ENCODE results near the gene SIPA1.
A peak's percentile ranks its signal among the peaks of the same experiment; 100 is the strongest.
"Not testable (repeated sequence)": the region's sequence is repeated elsewhere in the genome, so short reads cannot be mapped to it uniquely, and the experiment has no call there.

SIPA1 gene

GRCh38 chr11:65662799-65663638 is 25.1 kb downstream of the SIPA1 start, which contains the start of gene RELA:
RELA (minus strand) TSS chr11:65662916; CDS start chr11:65662832, 84 bp downstream.
- DNase-seq = peak; percentile 94

GRCh38 chr11:65663639-65664200 is 25.8 kb downstream of the SIPA1 start:
- peak; percentile 57 for DNase-seq

DNA sequence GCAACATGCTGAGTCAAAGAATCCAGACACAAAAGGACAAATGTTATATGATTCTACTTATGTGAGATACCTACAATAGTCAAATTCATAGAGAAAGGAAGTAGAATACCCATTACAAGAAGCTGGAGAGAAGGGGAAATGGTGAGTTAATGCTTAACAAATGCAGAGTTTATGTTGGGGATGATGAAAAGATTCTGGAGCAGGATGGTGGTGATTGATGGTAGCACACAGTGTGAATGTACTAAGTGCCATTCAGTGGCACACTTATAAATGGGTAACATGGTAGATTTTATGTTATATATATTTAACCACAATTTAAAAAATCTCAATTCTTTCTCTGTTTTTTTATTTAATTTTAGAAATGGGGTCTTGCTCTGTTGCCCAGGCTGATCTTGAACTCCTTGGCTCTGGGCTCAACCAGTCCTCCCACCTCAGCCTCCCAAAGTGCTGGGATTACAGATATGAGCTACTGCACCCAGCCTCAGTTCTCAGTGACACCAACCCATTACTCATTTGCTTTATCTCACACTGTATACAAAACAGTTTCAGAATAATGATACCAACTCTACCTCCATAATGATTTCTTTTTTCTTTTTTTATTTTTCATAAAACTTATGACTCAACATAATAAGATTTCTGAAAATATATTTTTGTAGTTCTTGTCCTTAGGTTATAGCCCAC is 34.4 kb downstream of the SIPA1 start:
- DNase-seq = no peak

GRCh38 chr11:65672982-65673381 is 35.1 kb downstream of the SIPA1 start:
- DNase-seq = no peak

GRCh38 chr11:65680192-65680743 is 42.4 kb downstream of the SIPA1 start:
- DNase-seq = no peak

GRCh38 chr11:65683480-65683879 is 45.6 kb downstream of the SIPA1 start:
- not testable (repeated sequence) for DNase-seq

DNA sequence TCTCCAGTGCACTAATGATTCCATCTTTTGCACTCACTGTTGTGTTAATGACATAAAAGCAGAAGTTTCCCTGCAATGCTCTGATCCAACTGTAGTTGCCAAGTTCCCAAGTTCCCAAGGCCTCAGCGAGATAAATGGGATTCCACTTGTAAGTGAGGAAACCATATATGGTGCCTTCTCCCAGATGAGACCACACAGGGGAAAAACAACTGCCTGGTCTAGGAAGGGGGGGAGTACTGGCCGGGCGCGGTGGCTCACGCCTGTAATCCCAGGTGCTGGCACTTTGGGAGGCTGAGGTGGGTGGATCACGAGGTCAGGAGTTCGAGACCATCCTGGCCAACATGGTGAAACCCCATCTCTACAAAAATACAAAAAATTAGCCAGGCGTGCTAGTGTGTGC is 48.1 kb downstream of the SIPA1 start:
- no peak for DNase-seq

GRCh38 chr11:65691847-65692246 is 53.9 kb downstream of the SIPA1 start:
- DNase-seq = not testable (repeated sequence)

GRCh38 chr11:65692367-65692766 is 54.5 kb downstream of the SIPA1 start:
- no peak for DNase-seq

GRCh38 chr11:65695459-65696241 is 57.7 kb downstream of the SIPA1 start:
- DNase-seq = no peak

DNA sequence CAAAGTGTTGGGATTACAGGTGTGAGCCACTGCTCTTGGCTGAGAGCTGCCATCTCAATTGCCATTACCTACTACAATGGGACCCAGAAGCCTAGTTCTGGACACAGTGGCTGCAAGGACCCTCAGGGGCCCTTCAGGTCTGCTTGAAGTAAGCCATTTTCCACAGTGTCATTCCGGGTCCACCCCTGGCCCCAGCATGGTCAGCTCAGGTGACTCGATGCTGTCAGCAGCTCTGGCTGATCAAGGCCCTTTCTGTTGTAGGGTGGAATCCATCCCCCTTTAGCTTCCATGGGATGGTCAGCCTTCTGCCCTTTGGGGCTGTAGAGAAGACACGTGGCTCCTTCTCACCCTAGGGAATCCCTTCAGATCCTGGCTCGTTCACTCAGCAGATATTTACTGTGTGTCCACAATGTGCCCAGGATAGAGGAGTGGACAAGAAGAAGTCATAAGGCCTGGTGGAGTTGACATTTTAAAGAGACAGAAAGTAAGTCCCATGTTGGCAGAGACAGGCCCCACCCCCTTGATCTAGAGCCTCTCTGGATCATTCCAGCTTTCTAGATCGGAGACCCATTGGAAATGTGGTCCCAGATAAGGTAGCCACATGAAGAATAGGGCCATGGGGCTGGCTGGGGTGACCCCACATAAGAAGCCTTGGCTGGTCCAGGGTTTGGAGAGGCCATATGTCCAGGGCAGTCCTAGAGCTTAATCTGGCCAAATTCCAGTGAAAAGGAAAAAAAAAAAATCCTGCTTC is 59.1 kb downstream of the SIPA1 start:
- DNase-seq = no peak

GRCh38 chr11:65698205-65698604 is 60.3 kb downstream of the SIPA1 start:
- DNase-seq = no peak

DNA sequence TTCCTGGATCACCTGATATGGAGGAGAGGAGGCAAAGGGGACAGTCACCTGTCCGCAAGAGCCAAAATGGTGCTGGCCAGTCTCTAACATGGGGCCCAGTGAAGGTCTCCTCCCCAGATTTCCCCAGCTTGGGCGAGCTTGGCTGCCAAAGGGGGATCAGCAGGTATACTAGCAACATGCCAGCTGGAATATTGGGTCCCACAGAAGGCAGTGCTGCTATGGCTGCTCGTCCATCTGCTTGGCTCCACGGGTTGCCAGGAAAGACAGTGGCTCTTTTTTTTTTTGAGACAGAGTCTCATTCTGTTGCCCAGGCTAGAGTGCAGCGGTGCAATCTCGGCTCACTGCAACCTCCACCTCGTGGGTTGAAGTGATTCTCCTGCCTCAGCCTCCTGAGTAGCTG is 61.4 kb downstream of the SIPA1 start:
- no peak for DNase-seq

- DNase-seq = no peak
These were observed 62.5 kb downstream of the SIPA1 start for GRCh38 chr11:65700399-65700798.
